Epithelial cell of proximal tubule (primary cell): ENCODE measurements around the gene C2CD2. TPM values are rescaled to one million over a fixed set of nuclear protein-coding genes. Genes with fewer than 3 reads are reported as not detected.

ENCODE experiments used
- DNase-seq: peaks from one replicate; pipeline ENCODE4 v3.0.0-alpha.2; 2011; ENCODE audit warnings: low read depth
- H3K4me3 ChIP-seq: 2 replicates; pipeline ENCODE4 v1.5.1; 2011; ENCODE audit warnings: low read depth, mild to moderate bottlenecking, low read length
- CTCF ChIP-seq: conservative IDR thresholded peaks from 2 replicates; pipeline ENCODE4 v1.5.1; 2012; ENCODE audit warnings: low read depth, mild to moderate bottlenecking, low read length
- total RNA-seq: library from RNA; depleted of rRNA; stranded (reverse); fragments of >200 nt; gene quantifications from 2 replicates; pipeline ENCODE4 v1.2.3, GENCODE V29; 2015

C2CD2 gene
- total RNA-seq, 1 donor from 2014 or later: 7.1 TPM

GRCh38 chr21:41843584-41843983 is 110.2 kb downstream of the C2CD2 start:
- no peak overlapping the region for H3K4me3 ChIP-seq
- TF ChIP-seq CTCF: no peak
- no peak for DNase-seq

GRCh38 chr21:41840880-41841279 is 112.9 kb downstream of the C2CD2 start:
- no peak overlapping the region for H3K4me3 ChIP-seq
- DNase-seq: no peak
- no peak for TF ChIP-seq CTCF

- no peak for DNase-seq
- H3K4me3 ChIP-seq: no peak overlapping the region
- no peak for TF ChIP-seq CTCF
Measured at GRCh38 chr21:41839387-41840000, 114.3 kb downstream of the C2CD2 start.

- no peak for TF ChIP-seq CTCF
- H3K4me3 ChIP-seq: no peak overlapping the region
- DNase-seq: no peak
Measured at GRCh38 chr21:41837756-41838297, 116.0 kb downstream of the C2CD2 start.

- DNase-seq: no peak
- H3K4me3 ChIP-seq: no peak overlapping the region
- no peak for TF ChIP-seq CTCF
Measured at GRCh38 chr21:41836166-41837015, 117.4 kb downstream of the C2CD2 start.

- no peak for TF ChIP-seq CTCF
- H3K4me3 ChIP-seq: no peak overlapping the region
Measured at GRCh38 chr21:41835711-41836154, 118.1 kb downstream of the C2CD2 start.

More at GRCh38 chr21:41835711-41836154, 118.1 kb downstream of the C2CD2 start:
- no peak for DNase-seq

Other genes with a start within 250 kb of the C2CD2 start
- 20.2 and 23.4 TPM in 2 replicates for gene RIPK4, start 187.0 kb downstream of the C2CD2 start, total RNA-seq
- 4.6 and 4.9 TPM in 2 replicates for gene PRDM15, start 74.7 kb downstream of the C2CD2 start, total RNA-seq
- gene ZBTB21, start 56.3 kb upstream of the C2CD2 start, total RNA-seq: 4.9 and 6.3 TPM in 2 replicates
- gene UMODL1, start 117.3 kb upstream of the C2CD2 start, total RNA-seq: not detected in 2 replicates